Lower lobe of right lung (tissue), 2 donors: ENCODE results near the gene BCL2. TPM values are rescaled to one million over a fixed set of nuclear protein-coding genes. Genes with fewer than 3 reads are reported as not detected.

Experiments used
- ATAC-seq, 2 donors: fragments of 200-7000 bp; cut with Tn5 transposase; one replicate each; pipeline ENCODE4 v1.9.1; 2020 to 2022; ENCODE audit warnings: mild to moderate bottlenecking in 2 of 2, moderate library complexity in 2 of 2
- DNase-seq: peaks from one replicate; pipeline ENCODE4 v3.0.0-alpha.2; 2020
- H3K27ac ChIP-seq: fragments of 200-600 bp; one replicate; pipeline ENCODE4 v1.8.0; 2022
- H3K27me3 ChIP-seq: fragments of 200-600 bp; one replicate; pipeline ENCODE4 v1.8.0; 2022; ENCODE audit warnings: low read depth
- H3K36me3 ChIP-seq: fragments of 200-600 bp; one replicate; pipeline ENCODE4 v1.8.0; 2022; ENCODE audit warnings: mild to moderate bottlenecking
- H3K4me1 ChIP-seq: fragments of 200-600 bp; one replicate; pipeline ENCODE4 v1.8.0; 2022
- H3K4me3 ChIP-seq: fragments of 200-600 bp; one replicate; pipeline ENCODE4 v1.8.0; 2022; ENCODE audit warnings: mild to moderate bottlenecking
- H3K9me3 ChIP-seq: fragments of 200-600 bp; one replicate; pipeline ENCODE4 v1.8.0; 2022
- intact Hi-C: fragments of 100-400 bp; cut with DNase I; formaldehyde crosslinking; loops from one replicate; pipeline ENCODE4 v1.11.0; 2022
- total RNA-seq: library from RNA; stranded (reverse); fragmentation: NEBNext Ultra II Directional; extraction: Animal tissue kit (Norgen Biotek cat#: 25700); gene quantifications from one replicate; pipeline ENCODE4 v1.2.1, GENCODE V29; 2021
- TF ChIP-seq, protein P1 (sequence below): fragments of 200-600 bp; IDR thresholded peaks from one replicate; pipeline ENCODE4 v1.8.0; 2022; ENCODE audit warnings: antibody characterized with exemption, mild to moderate bottlenecking
- donor health status: DM: no; HTN: yes; CAD: no; lungs with severe emphysema.

The BCL2 gene
- total RNA-seq, 1 donor from 2014 or later = 11.0 TPM

DNA sequence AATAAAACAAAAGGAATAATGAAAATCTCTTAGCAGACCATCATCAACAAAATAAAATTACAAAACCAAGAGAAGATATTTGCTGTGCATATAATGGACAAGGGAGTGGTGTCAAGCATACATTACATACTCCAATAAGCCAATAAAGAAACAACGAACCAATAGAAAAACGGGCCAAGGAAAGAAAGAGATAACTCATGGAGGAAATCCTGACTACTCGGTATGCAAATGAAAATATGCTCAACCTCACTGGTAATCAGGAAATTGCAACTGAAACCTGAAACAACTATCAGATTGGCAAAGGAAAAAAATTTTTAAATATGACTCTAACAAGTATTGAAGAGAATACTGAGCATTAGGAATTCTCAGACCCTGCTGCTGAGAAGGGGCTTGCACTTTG lies 84.7 kb downstream of the BCL2 start:
- no peaks in the 10 kb centered on the region for H3K27me3 ChIP-seq
- no peaks in the 10 kb centered on the region for H3K36me3 ChIP-seq
- no peak overlapping the region for H3K4me3 ChIP-seq
- TF ChIP-seq, protein P1, sequence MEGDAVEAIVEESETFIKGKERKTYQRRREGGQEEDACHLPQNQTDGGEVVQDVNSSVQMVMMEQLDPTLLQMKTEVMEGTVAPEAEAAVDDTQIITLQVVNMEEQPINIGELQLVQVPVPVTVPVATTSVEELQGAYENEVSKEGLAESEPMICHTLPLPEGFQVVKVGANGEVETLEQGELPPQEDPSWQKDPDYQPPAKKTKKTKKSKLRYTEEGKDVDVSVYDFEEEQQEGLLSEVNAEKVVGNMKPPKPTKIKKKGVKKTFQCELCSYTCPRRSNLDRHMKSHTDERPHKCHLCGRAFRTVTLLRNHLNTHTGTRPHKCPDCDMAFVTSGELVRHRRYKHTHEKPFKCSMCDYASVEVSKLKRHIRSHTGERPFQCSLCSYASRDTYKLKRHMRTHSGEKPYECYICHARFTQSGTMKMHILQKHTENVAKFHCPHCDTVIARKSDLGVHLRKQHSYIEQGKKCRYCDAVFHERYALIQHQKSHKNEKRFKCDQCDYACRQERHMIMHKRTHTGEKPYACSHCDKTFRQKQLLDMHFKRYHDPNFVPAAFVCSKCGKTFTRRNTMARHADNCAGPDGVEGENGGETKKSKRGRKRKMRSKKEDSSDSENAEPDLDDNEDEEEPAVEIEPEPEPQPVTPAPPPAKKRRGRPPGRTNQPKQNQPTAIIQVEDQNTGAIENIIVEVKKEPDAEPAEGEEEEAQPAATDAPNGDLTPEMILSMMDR = no peak
- no peaks in the 10 kb centered on the region for H3K9me3 ChIP-seq
- no peak overlapping the region for H3K27ac ChIP-seq
- intact Hi-C loops = no loop called here
- ATAC-seq (no peak), DNase-seq (no peak)
- H3K4me1 ChIP-seq = peaks cover 33% of the 10 kb centered on the region

DNA sequence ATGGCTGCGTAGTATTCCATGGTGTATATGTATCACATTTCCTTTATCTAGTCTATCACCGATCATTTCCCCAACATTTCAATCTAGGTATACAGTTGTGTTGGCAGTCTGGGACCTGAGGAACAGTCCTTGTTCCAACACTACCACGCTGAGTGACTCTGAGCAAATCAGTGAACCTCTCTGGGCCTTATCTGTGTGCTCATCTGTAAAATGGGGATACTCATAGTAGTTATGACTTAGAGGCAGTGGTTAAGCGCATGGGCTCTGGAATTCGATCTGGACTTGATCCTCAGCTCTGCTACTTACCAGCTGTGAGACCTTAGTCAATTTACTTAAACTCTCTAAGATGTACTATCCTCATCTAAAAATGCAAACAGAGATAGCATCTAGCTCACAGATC lies 85.1 kb downstream of the BCL2 start:
- TF ChIP-seq, protein P1 = no peak
- Histone ChIP-seq H3K27ac (no peak overlapping the region), H3K4me1 (peaks cover 33% of the 10 kb centered on the region), H3K4me3 (no peak overlapping the region), H3K27me3 (no peaks in the 10 kb centered on the region), H3K36me3 (no peaks in the 10 kb centered on the region), H3K9me3 (no peaks in the 10 kb centered on the region)
- intact Hi-C loops = no loop called here
- ATAC-seq = no peak
- DNase-seq = no peak

DNA sequence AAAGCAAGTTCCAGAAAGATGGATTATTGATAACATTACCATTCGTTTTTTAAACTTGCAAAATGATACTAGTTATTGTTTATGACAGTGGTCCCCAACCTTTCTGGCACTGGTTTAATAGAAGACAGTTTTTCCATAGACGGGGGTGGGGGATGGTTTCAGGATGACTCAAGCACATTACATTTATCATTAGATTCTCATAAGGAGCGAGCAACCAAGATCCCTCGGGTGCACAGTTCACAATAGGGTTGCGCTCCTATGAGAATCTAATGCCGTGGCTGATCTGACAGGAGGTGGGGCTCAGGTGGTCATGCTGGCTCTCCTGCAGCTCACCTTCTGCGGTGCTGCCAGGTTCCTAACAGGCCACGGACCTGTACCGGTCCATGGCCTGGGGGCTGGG lies 86.2 kb downstream of the BCL2 start:
- no peaks in the 10 kb centered on the region for H3K9me3 ChIP-seq
- no peaks in the 10 kb centered on the region for H3K27me3 ChIP-seq
- intact Hi-C loops = no loop called here

DNA sequence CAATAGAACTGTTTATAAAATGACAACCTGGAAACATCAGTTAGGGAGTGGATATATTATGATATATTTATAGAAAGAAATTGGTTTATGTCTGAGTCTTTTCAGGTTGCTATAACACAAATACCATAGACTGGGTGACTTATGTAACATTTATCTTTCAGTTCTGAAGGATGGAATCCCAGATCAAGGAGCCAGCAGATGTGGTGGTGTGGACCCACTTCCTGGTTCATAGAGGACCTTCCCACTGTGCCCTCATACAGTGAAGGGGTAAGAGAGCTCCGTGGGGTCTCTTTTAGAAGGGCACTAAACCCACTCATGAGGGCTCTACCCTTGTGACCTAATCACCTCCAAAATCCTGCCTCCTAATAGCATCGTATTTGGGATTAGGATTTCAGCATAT lies 86.7 kb downstream of the BCL2 start:
- no peak for ATAC-seq
- Histone ChIP-seq H3K36me3 (no peaks in the 10 kb centered on the region), H3K4me1 (peaks cover 21% of the 10 kb centered on the region), H3K4me3 (no peak overlapping the region), H3K27me3 (no peaks in the 10 kb centered on the region), H3K27ac (no peak overlapping the region), H3K9me3 (no peaks in the 10 kb centered on the region)
- intact Hi-C loops = no loop called here
- no peak for DNase-seq
- TF ChIP-seq, protein P1 = no peak

More for the DNA sequence above, 86.2 kb downstream of the BCL2 start:
- DNase-seq (no peak), ATAC-seq (no peak)
- TF ChIP-seq, protein P1 = no peak
- Histone ChIP-seq H3K27ac (no peak overlapping the region), H3K4me3 (no peak overlapping the region), H3K4me1 (peaks cover 26% of the 10 kb centered on the region), H3K36me3 (no peaks in the 10 kb centered on the region)

DNA sequence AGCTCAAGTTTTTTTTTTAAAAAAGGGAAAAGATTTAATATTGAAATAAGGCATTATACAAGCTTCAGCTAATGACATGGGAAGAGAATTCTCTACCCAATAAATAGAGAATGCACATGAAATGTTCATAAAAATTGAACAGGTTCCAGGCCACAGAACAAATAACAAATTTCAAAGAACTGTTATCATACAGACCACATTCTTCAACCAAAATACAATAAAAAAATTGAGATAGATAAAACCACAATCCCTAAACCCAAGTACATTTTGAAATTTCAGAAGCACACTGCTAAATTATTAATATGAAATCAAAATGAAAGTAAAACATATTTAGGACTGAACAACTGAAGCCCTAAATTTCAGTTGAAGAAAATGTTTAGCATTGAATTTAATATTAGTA lies 89.6 kb downstream of the BCL2 start:
- TF ChIP-seq, protein P1 = no peak
- Histone ChIP-seq H3K27me3 (no peaks in the 10 kb centered on the region), H3K36me3 (no peaks in the 10 kb centered on the region), H3K9me3 (no peaks in the 10 kb centered on the region), H3K4me1 (peaks cover 7% of the 10 kb centered on the region), H3K27ac (no peak overlapping the region), H3K4me3 (no peak overlapping the region)
- intact Hi-C loops = no loop called here
- no peak for DNase-seq
- ATAC-seq = no peak

DNA sequence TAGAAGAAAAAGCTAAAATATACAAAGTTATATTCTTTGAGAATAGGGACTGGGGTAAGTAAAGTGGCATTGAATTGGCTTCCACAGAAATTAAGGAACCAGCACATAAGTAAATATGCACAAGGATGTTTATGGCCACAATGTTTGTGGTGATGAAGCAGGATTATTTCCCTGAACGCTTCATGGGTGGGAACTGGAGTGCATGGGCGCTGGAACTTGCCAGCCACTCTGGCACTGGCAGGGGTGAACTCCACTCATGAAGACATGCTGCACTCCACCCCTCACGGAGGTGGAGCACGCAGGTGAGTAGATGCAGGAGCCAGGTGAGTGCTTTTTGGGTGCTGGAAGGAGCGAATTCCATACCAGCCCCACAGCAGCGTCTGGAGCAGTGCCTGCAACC lies 94.1 kb downstream of the BCL2 start:
- TF ChIP-seq, protein P1 = no peak
- no peaks in the 10 kb centered on the region for H3K9me3 ChIP-seq
- peaks cover 8% of the 10 kb centered on the region for H3K4me1 ChIP-seq
- H3K27me3 ChIP-seq = no peaks in the 10 kb centered on the region
- ATAC-seq = no peak
- no peak for DNase-seq
- no peaks in the 10 kb centered on the region for H3K36me3 ChIP-seq
- intact Hi-C loops = no loop called here
- no peak overlapping the region for H3K4me3 ChIP-seq
- H3K27ac ChIP-seq = no peak overlapping the region
